Measurements from ENCODE around the gene RBMS3.

RBMS3 gene

GRCh38 chr3:29537889-29538609 is 257.2 kb downstream of the RBMS3 start:
- DNase-seq = no peak

GRCh38 chr3:29538610-29538958 is 257.7 kb downstream of the RBMS3 start:
- no peak for DNase-seq

GRCh38 chr3:29540544-29540943 is 259.7 kb downstream of the RBMS3 start:
- no peak for DNase-seq

GRCh38 chr3:29544701-29545363 is 264.0 kb downstream of the RBMS3 start:
- DNase-seq = no peak

- DNase-seq = no peak
These were observed 264.7 kb downstream of the RBMS3 start for GRCh38 chr3:29545615-29546014.

- DNase-seq = no peak
These were observed 271.2 kb downstream of the RBMS3 start for GRCh38 chr3:29552051-29552450.

GRCh38 chr3:29554566-29554965 is 273.7 kb downstream of the RBMS3 start:
- no peak for DNase-seq

- no peak for DNase-seq
These were observed 274.7 kb downstream of the RBMS3 start for GRCh38 chr3:29555590-29555989.

- DNase-seq = no peak
These were observed 276.3 kb downstream of the RBMS3 start for GRCh38 chr3:29557186-29557585.

GRCh38 chr3:29557825-29558224 is 277.0 kb downstream of the RBMS3 start:
- no peak for DNase-seq

- no peak for DNase-seq
These were observed 279.0 kb downstream of the RBMS3 start for GRCh38 chr3:29559741-29560465.

- DNase-seq = no peak
These were observed 280.8 kb downstream of the RBMS3 start for GRCh38 chr3:29561651-29562149.

- no peak for DNase-seq
These were observed 284.4 kb downstream of the RBMS3 start for GRCh38 chr3:29565236-29565635.

GRCh38 chr3:29567501-29567900 is 286.6 kb downstream of the RBMS3 start:
- no peak for DNase-seq

- DNase-seq = no peak
These were observed 287.5 kb downstream of the RBMS3 start for GRCh38 chr3:29568355-29568754.

GRCh38 chr3:29576181-29576580 is 295.3 kb downstream of the RBMS3 start:
- DNase-seq = no peak

- no peak for DNase-seq
These were observed 295.8 kb downstream of the RBMS3 start for GRCh38 chr3:29576675-29577074.

GRCh38 chr3:29577250-29577649 is 296.4 kb downstream of the RBMS3 start:
- DNase-seq = no peak

- no peak for DNase-seq
These were observed 300.4 kb downstream of the RBMS3 start for GRCh38 chr3:29581311-29581710.

GRCh38 chr3:29582273-29582672 is 301.4 kb downstream of the RBMS3 start:
- DNase-seq = no peak

GRCh38 chr3:29583861-29584260 is 303.0 kb downstream of the RBMS3 start:
- DNase-seq = no peak

- DNase-seq = no peak
These were observed 304.5 kb downstream of the RBMS3 start for GRCh38 chr3:29585368-29585767.

GRCh38 chr3:29587340-29587739 is 306.5 kb downstream of the RBMS3 start:
- no peak for DNase-seq

- peak; percentile 27 for DNase-seq
These were observed 309.1 kb downstream of the RBMS3 start for GRCh38 chr3:29590012-29590411.

All from femur (tissue), 1 donor.